Measurements from ENCODE around the gene ZNF219. TPM values are rescaled to one million over a fixed set of nuclear protein-coding genes. Genes with fewer than 3 reads are reported as not detected.

Gene ZNF219
- total and polyA plus RNA-seq, 2 of the 13 experiments (the other 11 are each of a cell fraction or from before 2014, with no cell fraction given): 34.5 to 36.6 TPM

- TF ChIP-seq ZNF784 (CRISPR knock-in tag; IDR thresholded peaks at IDR 0.05; ENCODE audit: borderline replicate concordance): no peak
- TF ChIP-seq SALL1 (CRISPR knock-in tag; IDR thresholded peaks at IDR 0.05): 0 out of 2 replicates have a peak, but pooled peaks have one; percentile 13
- no peak for TF ChIP-seq HOXD1 (CRISPR knock-in tag; IDR thresholded peaks at IDR 0.05)
- 0 out of 2 replicates have a peak, but pooled peaks have one; percentile 31 for TF ChIP-seq KLF9 (CRISPR knock-in tag; IDR thresholded peaks at IDR 0.05; ENCODE audit: low read depth)
- no peak for TF ChIP-seq PRDM4 (CRISPR knock-in tag; IDR thresholded peaks at IDR 0.05; ENCODE audit: borderline replicate concordance)
- TF ChIP-seq NCOR1 (IDR thresholded peaks at IDR 0.05; ENCODE audit: borderline replicate concordance, low read length): no peak
- TF ChIP-seq PLSCR1 (CRISPR knock-in tag; IDR thresholded peaks at IDR 0.05; ENCODE audit: borderline replicate concordance): no peak
- no peak for TF ChIP-seq ZNF329 (CRISPR knock-in tag; IDR thresholded peaks at IDR 0.05; ENCODE audit: low read depth)
- TF ChIP-seq STAT5B (CRISPR knock-in tag; IDR thresholded peaks at IDR 0.05): no peak
- no peak for TF ChIP-seq XRCC5 (optimal IDR thresholded peaks at IDR 0.05; ENCODE audit: low read length)
- TF ChIP-seq ARID4A (CRISPR knock-in tag; IDR thresholded peaks at IDR 0.05; ENCODE audit: borderline replicate concordance): peak; percentile 45; the same call in 1 of the 2 replicates
- TF ChIP-seq ZNF639 (CRISPR knock-in tag; conservative IDR thresholded peaks at IDR 0.05): no peak; the same call in 1 of the 2 replicates
- TF ChIP-seq HES4 (CRISPR knock-in tag; IDR thresholded peaks at IDR 0.05; ENCODE audit: borderline replicate concordance): no peak
- TF ChIP-seq AGO1 (IDR thresholded peaks at IDR 0.05; ENCODE audit: low read depth, low read length, poor library complexity, severe bottlenecking): no peak
- no peak for TF ChIP-seq ZNF572 (CRISPR knock-in tag; IDR thresholded peaks at IDR 0.05)
- TF ChIP-seq ZNF605 (CRISPR knock-in tag; IDR thresholded peaks at IDR 0.05): no peak
- no peak for TF ChIP-seq ZNF337 (CRISPR knock-in tag; IDR thresholded peaks at IDR 0.05; ENCODE audit: borderline replicate concordance, low read depth)
- no peak for TF ChIP-seq ATF7-NPFF (CRISPR knock-in tag; IDR thresholded peaks at IDR 0.05; ENCODE audit: low read depth)
- TF ChIP-seq KAT8 (CRISPR knock-in tag; IDR thresholded peaks at IDR 0.05): 0 out of 2 replicates have a peak, but pooled peaks have one; percentile 28
Measured at GRCh38 chr14:21098076-21098891, at the start of gene ZNF219 (continued).

Measured in HepG2 (cell line).